Mesendoderm (in vitro differentiated cells): Measurements from ENCODE around the gene SDC4. TPM values are rescaled to one million over a fixed set of nuclear protein-coding genes. Genes with fewer than 3 reads are reported as not detected.

ENCODE experiments used
- DNase-seq: peaks from one replicate; pipeline ENCODE4 v3.0.0; 2013
- H2AK5ac ChIP-seq: 2 replicates; pipeline ENCODE4 v1.6.1; 2013; ENCODE audit warnings: low read length, inconsistent platforms
- H2BK120ac ChIP-seq: 2 replicates; pipeline ENCODE4 v1.6.1; 2013; ENCODE audit warnings: low read depth, mild to moderate bottlenecking, low read length, moderate library complexity, mixed read lengths
- H2BK15ac ChIP-seq: replicated peaks from 2 replicates; pipeline ENCODE4 v1.6.1; 2013; ENCODE audit warnings: low read depth, mild to moderate bottlenecking, moderate library complexity
- H2BK5ac ChIP-seq: 2 replicates; pipeline ENCODE4 v1.6.1; 2013; ENCODE audit warnings: low read length, inconsistent platforms
- H3K18ac ChIP-seq: 2 replicates; pipeline ENCODE4 v1.6.1; 2013; ENCODE audit warnings: mild to moderate bottlenecking, low read length, mixed read lengths
- H3K23ac ChIP-seq: one replicate; pipeline ENCODE4 v1.6.1; 2013; ENCODE audit warnings: low read length
- H3K27ac ChIP-seq: 2 replicates; pipeline ENCODE4 v1.5.1; 2013; ENCODE audit warnings: low read depth, mild to moderate bottlenecking, inconsistent platforms, low read length, moderate library complexity
- H3K27me3 ChIP-seq: 2 replicates; pipeline ENCODE4 v1.6.1; 2013; ENCODE audit warnings: low read length, control low read depth, mild to moderate bottlenecking, inconsistent platforms; ENCODE audit not compliant: insufficient read depth, poor library complexity
- H3K36me3 ChIP-seq: 2 replicates; pipeline ENCODE4 v1.6.1; 2013; ENCODE audit warnings: low read length, inconsistent platforms; ENCODE audit not compliant: control insufficient read depth, insufficient read depth
- H3K4ac ChIP-seq: one replicate; pipeline ENCODE4 v1.6.1; 2013; ENCODE audit warnings: low read depth, mild to moderate bottlenecking, low read length, moderate library complexity
- H3K4me1 ChIP-seq: 2 replicates; pipeline ENCODE4 v1.6.1; 2013; ENCODE audit warnings: low read depth, low read length, inconsistent platforms; ENCODE audit not compliant: control insufficient read depth
- H3K4me2 ChIP-seq: 2 replicates; pipeline ENCODE4 v1.6.1; 2013; ENCODE audit warnings: low read length
- H3K4me3 ChIP-seq: 2 replicates; pipeline ENCODE4 v1.5.1; 2013; ENCODE audit warnings: mild to moderate bottlenecking, low read length
- H3K56ac ChIP-seq: one replicate; pipeline ENCODE4 v1.6.1; 2013; ENCODE audit warnings: low read length
- H3K79me1 ChIP-seq: 2 replicates; pipeline ENCODE4 v1.6.1; 2013; ENCODE audit warnings: low read length, inconsistent platforms
- H3K79me2 ChIP-seq: 2 replicates; pipeline ENCODE4 v1.6.1; 2013; ENCODE audit warnings: mild to moderate bottlenecking, low read length; ENCODE audit not compliant: control insufficient read depth, insufficient read depth
- H3K9ac ChIP-seq: 2 replicates; pipeline ENCODE4 v1.6.1; 2013; ENCODE audit warnings: low read length, inconsistent platforms
- H4K5ac ChIP-seq: one replicate; pipeline ENCODE4 v1.6.1; 2013; ENCODE audit warnings: low read length
- H4K8ac ChIP-seq: one replicate; pipeline ENCODE4 v1.6.1; 2013; ENCODE audit warnings: low read depth, mild to moderate bottlenecking, control low read depth, low read length, moderate library complexity
- WGBS: extraction: QIAGEN DNeasy Blood & Tissue Kit; methylation state at CpG from one replicate; pipeline ENCODE4 v1.1.7; 2013; ENCODE audit warnings: low lambda C conversion rate, missing lambda C conversion rate; ENCODE audit not compliant: insufficient coverage; ENCODE audit errors: extremely low coverage; 5-methylcytosine and 5-hydroxymethylcytosine counted together
- polyA plus RNA-seq, 2 experiments: library from polyadenylated mRNA; stranded (reverse); fragments of 200-250 nt; gene quantifications; one replicate each; pipeline ENCODE4 v1.2.3, GENCODE V29; 2013

The SDC4 gene
- 33.0 TPM for polyA plus RNA-seq (2013, experiment 1 of 2)
- polyA plus RNA-seq (2013, experiment 2 of 2): 33.2 TPM

GRCh38 chr20:45347936-45348778 is at the start of gene SDC4:
TSS of gene SDC4 (minus strand) at chr20:45348424. CDS start at chr20:45348384, 40 bp downstream.
- peak; percentile 59 for DNase-seq
- H3K27ac ChIP-seq: no peak within 1 kb of the TSS
- no peak within 1 kb of the TSS for H4K5ac ChIP-seq

DNA sequence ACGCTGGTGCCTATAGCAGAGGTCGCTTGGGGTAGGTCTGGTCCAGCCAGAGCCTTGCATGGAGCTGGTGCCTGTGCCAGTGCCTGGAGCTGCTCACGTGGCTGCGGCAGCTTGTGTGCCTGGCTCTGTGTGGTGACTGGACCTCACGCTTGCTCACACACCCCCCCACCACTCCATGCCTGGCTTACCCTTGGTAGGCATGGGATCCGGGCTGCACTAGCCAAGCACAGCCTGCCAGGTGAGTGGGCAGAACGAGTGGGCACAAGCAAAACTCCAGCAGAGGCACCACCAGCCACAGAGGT is 46.8 kb upstream of the SDC4 start:
- no peak overlapping the region for H3K27ac ChIP-seq
- H3K79me1 ChIP-seq: no peaks in the 10 kb centered on the region
- DNase-seq: no peak
- no peaks in the 10 kb centered on the region for H3K4me1 ChIP-seq
- H3K4ac ChIP-seq: no peak overlapping the region
- H4K8ac ChIP-seq: no peak overlapping the region
- WGBS: no CpG with 5 or more reads among the region's 7 CpGs
- H3K79me2 ChIP-seq: no peaks in the 10 kb centered on the region
- no peak overlapping the region for H3K4me3 ChIP-seq
- no peaks in the 10 kb centered on the region for H3K27me3 ChIP-seq
- no peak overlapping the region for H2AK5ac ChIP-seq
- H2BK120ac ChIP-seq: no peak overlapping the region
- no peak overlapping the region for H3K23ac ChIP-seq
- H2BK15ac ChIP-seq: no peak overlapping the region
- no peak overlapping the region for H3K18ac ChIP-seq
- H3K4me2 ChIP-seq: no peak overlapping the region
- no peaks in the 10 kb centered on the region for H3K36me3 ChIP-seq
- no peak overlapping the region for H3K9ac ChIP-seq
- H4K5ac ChIP-seq: no peak overlapping the region
- no peak overlapping the region for H3K56ac ChIP-seq
- H2BK5ac ChIP-seq: no peak overlapping the region

More at GRCh38 chr20:45347936-45348778, at the start of gene SDC4:
- Histone ChIP-seq H3K9ac (peak within 1 kb of the TSS; percentile 72), H3K56ac (peak within 1 kb of the TSS; percentile 92), H3K27me3 (no peaks in the 10 kb centered on the region), H3K79me2 (peaks cover 39% of the 10 kb centered on the region), H3K79me1 (peaks cover 14% of the 10 kb centered on the region), H4K8ac (no peak within 1 kb of the TSS), H3K23ac (no peak within 1 kb of the TSS), H3K18ac (peak within 1 kb of the TSS; percentile 71), H3K36me3 (no peaks in the 10 kb centered on the region), H3K4ac (peak within 1 kb of the TSS; percentile 82), H2BK5ac (peak within 1 kb of the TSS; percentile 45), H3K4me1 (peaks cover 30% of the 10 kb centered on the region), H2BK15ac (no peak within 1 kb of the TSS), H2AK5ac (no peak within 1 kb of the TSS), H2BK120ac (no peak within 1 kb of the TSS), H3K4me3 (peak within 1 kb of the TSS; percentile 70), H3K4me2 (peak within 1 kb of the TSS; percentile 39)
- no CpG with 5 or more reads among the region's 77 CpGs for WGBS

GRCh38 chr20:45394221-45395113 is 46.2 kb upstream of the SDC4 start:
- WGBS: no CpG with 5 or more reads among the region's 21 CpGs
- no peak for DNase-seq

GRCh38 chr20:45392733-45393132 is 44.5 kb upstream of the SDC4 start:
- Histone ChIP-seq H3K9ac (no peak overlapping the region), H3K4me3 (no peak overlapping the region), H4K8ac (no peak overlapping the region), H3K27me3 (no peaks in the 10 kb centered on the region), H3K4me2 (no peak overlapping the region), H3K79me2 (no peaks in the 10 kb centered on the region), H3K56ac (no peak overlapping the region), H3K36me3 (no peaks in the 10 kb centered on the region), H3K23ac (no peak overlapping the region), H2BK5ac (no peak overlapping the region), H3K79me1 (no peaks in the 10 kb centered on the region), H3K18ac (no peak overlapping the region), H4K5ac (no peak overlapping the region), H3K4me1 (no peaks in the 10 kb centered on the region), H2BK120ac (no peak overlapping the region), H2AK5ac (no peak overlapping the region), H3K27ac (no peak overlapping the region), H3K4ac (no peak overlapping the region), H2BK15ac (no peak overlapping the region)
- no CpG with 5 or more reads among the region's 3 CpGs for WGBS
- peak; percentile 37 for DNase-seq

More at GRCh38 chr20:45394221-45395113, 46.2 kb upstream of the SDC4 start:
- no peak overlapping the region for H3K4me3 ChIP-seq
- H2BK15ac ChIP-seq: no peak overlapping the region
- no peak overlapping the region for H2AK5ac ChIP-seq
- no peaks in the 10 kb centered on the region for H3K4me1 ChIP-seq
- no peaks in the 10 kb centered on the region for H3K79me2 ChIP-seq
- no peaks in the 10 kb centered on the region for H3K27me3 ChIP-seq
- no peaks in the 10 kb centered on the region for H3K36me3 ChIP-seq
- no peaks in the 10 kb centered on the region for H3K79me1 ChIP-seq
- no peak overlapping the region for H3K27ac ChIP-seq
- H3K56ac ChIP-seq: no peak overlapping the region
- H3K9ac ChIP-seq: no peak overlapping the region
- no peak overlapping the region for H3K4me2 ChIP-seq
- H4K8ac ChIP-seq: no peak overlapping the region
- no peak overlapping the region for H2BK5ac ChIP-seq
- H2BK120ac ChIP-seq: no peak overlapping the region
- H3K23ac ChIP-seq: no peak overlapping the region
- no peak overlapping the region for H3K4ac ChIP-seq
- H3K18ac ChIP-seq: no peak overlapping the region
- H4K5ac ChIP-seq: no peak overlapping the region

DNA sequence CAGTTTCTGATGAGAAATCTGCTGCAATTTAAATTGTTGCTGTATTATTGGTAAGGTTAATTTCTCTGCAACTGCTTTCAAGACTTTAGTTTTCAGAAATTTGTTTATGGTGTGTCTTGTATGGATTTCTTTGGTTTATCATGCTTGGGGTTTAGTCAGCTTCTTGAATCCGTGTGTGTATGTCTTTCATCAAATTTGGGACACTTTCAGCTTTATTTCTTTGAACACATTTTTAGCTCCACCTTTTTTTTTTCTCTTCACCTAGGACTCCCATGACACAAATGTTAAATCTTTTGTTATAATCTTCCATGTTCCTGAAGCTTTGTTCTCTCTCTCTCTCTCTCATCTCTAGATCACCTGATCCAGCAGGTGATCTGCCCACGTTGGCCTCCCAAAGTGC is 43.3 kb upstream of the SDC4 start:
- Histone ChIP-seq H3K79me1 (no peaks in the 10 kb centered on the region), H3K79me2 (no peaks in the 10 kb centered on the region), H3K4me3 (no peak overlapping the region), H2BK15ac (no peak overlapping the region), H3K9ac (no peak overlapping the region), H4K5ac (no peak overlapping the region), H3K36me3 (no peaks in the 10 kb centered on the region), H3K4me1 (no peaks in the 10 kb centered on the region), H3K23ac (no peak overlapping the region), H2BK120ac (no peak overlapping the region), H4K8ac (no peak overlapping the region), H3K56ac (no peak overlapping the region), H3K27ac (no peak overlapping the region), H3K18ac (no peak overlapping the region), H3K27me3 (no peaks in the 10 kb centered on the region), H3K4me2 (no peak overlapping the region), H2BK5ac (no peak overlapping the region), H2AK5ac (no peak overlapping the region), H3K4ac (no peak overlapping the region)
- no peak for DNase-seq
- WGBS: no CpG with 5 or more reads among the region's 2 CpGs
